Sigmoid colon (tissue), 4 donors: ENCODE results near the gene MAPK10.

ENCODE experiments used
- CTCF ChIP-seq, 4 experiments: fragments of 450-650 bp in 3 of 4; fragments of 200-600 bp in 1 of 4; IDR thresholded peaks; one replicate each; pipeline ENCODE4 v1.5.1; 2016 to 2019; ENCODE audit warnings: antibody characterized with exemption in 4 of 4, mild to moderate bottlenecking in 3 of 4, moderate library complexity in 2 of 4
- EP300 ChIP-seq, 4 donors: sonication (generic); formaldehyde crosslinking; IDR thresholded peaks; one replicate each; pipeline ENCODE4 v1.6.1; 2017; ENCODE audit warnings: antibody characterized with exemption in 4 of 4
- POLR2A ChIP-seq, 2 donors: fragments of 450-650 bp; IDR thresholded peaks; one replicate each; pipeline ENCODE4 v1.6.1; 2016; ENCODE audit warnings: antibody characterized with exemption in 2 of 2, mild to moderate bottlenecking in 2 of 2, moderate library complexity in 2 of 2

- TF ChIP-seq POLR2A (IDR thresholded peaks at IDR 0.05) (no peak), CTCF (IDR thresholded peaks at IDR 0.05) (no peak), EP300 (IDR thresholded peaks at IDR 0.05) (no peak)
These were observed 126.2 kb downstream of the MAPK10 start for GRCh38 chr4:86233681-86234080.
